GM21390 (cell line): ENCODE measurements around the gene TECPR2.
"Not testable (repeated sequence)": the region's sequence is repeated elsewhere in the genome, so short reads cannot be mapped to it uniquely, and the experiment has no call there.

Experiments used
- ATAC-seq: cut with Tn5 transposase; IDR thresholded peaks from one replicate; pipeline ENCODE4 v1.9.1; 2021; ENCODE audit not compliant: unreplicated experiment

The TECPR2 gene, protein sequence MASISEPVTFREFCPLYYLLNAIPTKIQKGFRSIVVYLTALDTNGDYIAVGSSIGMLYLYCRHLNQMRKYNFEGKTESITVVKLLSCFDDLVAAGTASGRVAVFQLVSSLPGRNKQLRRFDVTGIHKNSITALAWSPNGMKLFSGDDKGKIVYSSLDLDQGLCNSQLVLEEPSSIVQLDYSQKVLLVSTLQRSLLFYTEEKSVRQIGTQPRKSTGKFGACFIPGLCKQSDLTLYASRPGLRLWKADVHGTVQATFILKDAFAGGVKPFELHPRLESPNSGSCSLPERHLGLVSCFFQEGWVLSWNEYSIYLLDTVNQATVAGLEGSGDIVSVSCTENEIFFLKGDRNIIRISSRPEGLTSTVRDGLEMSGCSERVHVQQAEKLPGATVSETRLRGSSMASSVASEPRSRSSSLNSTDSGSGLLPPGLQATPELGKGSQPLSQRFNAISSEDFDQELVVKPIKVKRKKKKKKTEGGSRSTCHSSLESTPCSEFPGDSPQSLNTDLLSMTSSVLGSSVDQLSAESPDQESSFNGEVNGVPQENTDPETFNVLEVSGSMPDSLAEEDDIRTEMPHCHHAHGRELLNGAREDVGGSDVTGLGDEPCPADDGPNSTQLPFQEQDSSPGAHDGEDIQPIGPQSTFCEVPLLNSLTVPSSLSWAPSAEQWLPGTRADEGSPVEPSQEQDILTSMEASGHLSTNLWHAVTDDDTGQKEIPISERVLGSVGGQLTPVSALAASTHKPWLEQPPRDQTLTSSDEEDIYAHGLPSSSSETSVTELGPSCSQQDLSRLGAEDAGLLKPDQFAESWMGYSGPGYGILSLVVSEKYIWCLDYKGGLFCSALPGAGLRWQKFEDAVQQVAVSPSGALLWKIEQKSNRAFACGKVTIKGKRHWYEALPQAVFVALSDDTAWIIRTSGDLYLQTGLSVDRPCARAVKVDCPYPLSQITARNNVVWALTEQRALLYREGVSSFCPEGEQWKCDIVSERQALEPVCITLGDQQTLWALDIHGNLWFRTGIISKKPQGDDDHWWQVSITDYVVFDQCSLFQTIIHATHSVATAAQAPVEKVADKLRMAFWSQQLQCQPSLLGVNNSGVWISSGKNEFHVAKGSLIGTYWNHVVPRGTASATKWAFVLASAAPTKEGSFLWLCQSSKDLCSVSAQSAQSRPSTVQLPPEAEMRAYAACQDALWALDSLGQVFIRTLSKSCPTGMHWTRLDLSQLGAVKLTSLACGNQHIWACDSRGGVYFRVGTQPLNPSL (N-terminal part only)

DNA sequence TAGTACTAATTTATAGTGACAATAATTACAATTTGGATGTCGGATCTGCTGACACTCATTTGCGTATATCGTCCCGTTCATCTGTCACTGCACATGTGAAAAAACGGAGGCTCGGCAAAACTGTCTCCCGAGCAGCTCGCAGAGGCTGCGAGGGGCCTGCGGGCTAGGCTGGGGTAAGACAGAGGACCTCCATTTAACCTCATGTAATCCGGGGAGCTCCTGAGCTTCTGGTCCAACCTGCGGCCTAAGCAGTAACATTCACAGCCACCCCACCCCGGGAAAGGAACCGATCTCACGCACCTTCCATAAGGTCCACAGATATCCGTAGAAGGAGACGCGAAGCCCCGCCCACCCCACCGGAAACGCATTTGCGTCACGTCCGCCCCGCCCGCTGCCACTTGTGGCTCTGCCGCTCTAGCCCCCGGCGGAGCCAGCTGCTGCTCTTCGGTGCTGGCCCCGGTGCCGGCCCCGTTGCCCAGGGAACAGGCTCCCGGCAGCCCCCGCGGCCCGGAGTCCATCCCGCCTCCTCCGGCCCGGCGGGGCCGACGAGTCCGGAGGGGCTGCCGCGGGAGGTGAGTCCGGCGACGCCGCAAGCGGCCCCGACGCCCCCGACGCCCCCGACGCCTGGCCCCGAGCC is at the start of gene TECPR2, which contains the start of gene CINP:
Gene TECPR2, plus strand, starts transcription at position 397 of the 637 bp plus-strand sequence. CDS start 13,781 bp downstream, outside the sequence.
Gene CINP, minus strand, starts transcription at position 346 of the 637 bp plus-strand sequence. Its CDS starts 39 bp downstream, at position 307.
- ATAC-seq = peak; percentile 90

DNA sequence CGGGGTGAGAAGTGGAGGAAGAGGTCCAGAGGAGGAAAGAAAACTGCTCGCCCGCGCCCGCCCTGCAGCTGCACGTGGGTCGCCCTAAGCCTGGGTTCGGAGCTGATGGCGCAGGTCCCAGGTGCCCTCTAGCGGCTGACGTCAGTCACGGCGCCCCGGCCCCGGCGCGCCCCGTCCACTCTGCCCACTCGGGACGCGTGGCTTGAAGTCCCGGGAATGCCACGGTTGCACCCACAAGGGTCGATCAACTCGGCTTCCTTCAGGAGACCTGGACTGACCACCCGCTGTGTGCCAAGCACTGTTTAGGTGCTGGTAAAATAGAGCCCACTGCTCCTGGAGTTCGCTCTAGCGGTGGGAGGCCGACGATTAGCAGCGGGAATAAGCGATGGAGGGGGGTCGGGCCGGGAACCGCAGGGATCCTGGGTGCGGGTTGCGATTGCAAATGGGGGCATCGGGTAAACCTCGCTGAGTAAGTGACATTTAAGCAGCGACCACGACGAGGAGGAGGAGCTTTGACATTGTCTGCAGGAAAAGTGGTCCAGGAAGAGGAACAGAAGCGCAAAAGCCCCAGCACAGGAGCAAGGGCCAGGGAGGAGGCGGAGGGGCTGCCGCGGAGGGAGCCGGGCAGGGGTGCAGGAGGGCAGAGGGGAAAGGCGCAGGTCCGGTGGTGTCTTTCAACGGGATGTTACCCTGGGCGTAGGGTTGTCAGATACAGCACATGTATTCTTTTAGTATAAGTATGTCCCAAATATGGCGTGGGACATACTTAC is 48.3 kb upstream of the TECPR2 start:
- peak; percentile 57 for ATAC-seq

DNA sequence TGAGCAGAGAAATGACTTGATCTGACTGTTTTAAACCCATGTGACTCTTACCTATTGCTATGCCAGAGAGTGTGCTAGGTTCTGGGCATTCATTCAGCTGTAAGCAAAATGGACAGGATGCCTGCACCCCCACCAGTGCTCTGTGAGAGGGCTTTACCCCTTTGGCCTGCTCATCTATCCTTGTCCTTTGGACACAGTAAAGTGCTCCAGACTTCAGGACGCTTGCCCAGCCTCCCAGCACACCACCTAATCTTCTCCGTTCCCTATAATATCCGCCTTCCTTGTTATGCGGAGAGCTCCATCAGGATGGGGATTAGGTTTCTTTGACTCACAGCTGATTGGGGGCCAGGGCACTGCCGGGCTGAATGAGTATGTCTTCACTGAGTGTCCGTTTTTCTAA is 47.6 kb upstream of the TECPR2 start:
- ATAC-seq = no peak

DNA sequence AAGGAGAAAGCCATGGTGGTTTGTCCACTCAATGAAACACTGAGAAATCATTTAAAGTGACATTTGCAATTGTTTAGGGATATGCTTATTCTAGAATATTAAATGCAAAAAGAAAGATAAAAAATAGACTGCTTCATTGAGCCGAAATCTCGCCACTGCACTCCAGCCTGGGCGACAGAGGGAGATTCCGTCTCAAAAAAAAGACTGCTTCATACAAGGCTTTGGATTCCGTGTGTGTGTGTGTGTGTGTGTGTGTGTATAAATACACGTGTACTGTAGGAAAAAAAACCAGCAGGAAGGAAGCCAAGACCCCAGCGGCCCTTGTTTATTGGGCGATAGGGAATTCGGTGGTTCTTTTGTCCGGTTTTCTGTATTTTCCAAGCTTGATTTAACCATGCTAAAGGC is 46.4 kb upstream of the TECPR2 start:
- no peak for ATAC-seq

DNA sequence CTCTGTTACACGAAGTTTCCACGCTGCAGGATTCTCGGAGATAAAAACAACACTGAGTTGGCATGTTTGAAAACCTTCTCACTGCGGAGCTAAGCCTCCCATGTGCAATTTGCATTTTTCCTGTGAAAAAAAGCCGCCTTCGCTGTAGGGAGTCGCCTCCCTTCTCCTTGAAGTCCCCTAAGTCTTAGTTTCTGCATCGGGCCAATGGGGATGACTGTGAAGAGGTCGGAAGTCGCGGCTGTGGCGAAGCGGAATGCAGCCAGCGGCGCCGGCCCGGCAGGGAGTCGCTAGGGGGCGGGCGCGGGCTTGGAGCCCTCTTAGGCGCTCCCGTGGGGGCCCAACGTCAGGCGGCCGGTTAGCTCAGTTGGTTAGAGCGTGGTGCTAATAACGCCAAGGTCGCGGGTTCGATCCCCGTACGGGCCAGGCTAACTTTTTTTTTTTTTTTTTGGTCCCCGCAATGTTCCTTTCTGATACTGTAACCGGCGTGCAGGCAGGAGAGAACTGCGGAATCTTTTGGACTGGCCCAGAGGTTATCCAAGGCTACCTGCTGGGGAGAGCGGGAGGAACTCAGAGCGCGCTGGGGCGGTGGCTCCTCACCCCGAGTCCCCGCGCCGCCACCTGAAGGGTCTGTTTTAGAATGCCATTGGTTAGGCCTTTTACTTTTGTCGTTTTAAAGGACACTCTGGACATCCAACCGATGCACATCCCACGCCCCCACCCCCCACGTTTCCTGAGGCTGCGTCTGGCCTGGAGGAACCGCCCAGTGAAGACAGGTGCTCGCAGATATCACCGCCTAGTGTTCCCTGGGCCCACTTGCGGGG is 45.8 kb upstream of the TECPR2 start:
- ATAC-seq = peak; percentile 55

DNA sequence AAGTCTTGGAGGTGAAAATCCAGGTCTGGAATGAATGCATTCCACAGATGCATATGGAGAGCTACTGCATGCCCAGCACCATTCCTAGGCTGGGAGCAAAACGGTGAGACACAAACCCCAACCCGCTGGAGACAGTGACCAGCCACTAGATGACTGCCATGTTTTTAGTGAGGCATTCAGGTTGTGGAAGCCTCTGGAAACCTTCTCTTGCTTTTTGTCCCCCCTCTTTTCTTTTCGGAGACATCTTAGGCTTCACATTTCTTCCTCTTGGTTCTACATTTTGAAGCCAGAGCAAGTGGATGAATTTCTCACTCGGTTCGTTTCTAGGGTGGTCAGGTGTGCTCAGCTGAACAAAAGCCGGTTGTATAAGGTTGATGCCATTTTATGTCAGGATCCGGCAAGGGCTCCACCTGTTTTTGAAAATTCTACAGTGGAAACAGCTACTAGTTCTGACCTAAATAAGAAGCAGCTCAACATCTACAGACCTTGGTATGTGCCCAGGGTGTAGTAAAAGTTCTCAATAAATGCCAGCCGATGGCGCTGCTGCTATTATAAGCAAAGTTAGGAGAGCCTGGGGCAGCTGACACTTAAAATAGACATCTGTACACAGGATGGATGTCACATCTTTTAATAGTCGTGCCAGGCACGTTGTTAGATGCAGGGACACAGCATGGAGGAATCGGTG is 45.0 kb upstream of the TECPR2 start:
- no peak for ATAC-seq

DNA sequence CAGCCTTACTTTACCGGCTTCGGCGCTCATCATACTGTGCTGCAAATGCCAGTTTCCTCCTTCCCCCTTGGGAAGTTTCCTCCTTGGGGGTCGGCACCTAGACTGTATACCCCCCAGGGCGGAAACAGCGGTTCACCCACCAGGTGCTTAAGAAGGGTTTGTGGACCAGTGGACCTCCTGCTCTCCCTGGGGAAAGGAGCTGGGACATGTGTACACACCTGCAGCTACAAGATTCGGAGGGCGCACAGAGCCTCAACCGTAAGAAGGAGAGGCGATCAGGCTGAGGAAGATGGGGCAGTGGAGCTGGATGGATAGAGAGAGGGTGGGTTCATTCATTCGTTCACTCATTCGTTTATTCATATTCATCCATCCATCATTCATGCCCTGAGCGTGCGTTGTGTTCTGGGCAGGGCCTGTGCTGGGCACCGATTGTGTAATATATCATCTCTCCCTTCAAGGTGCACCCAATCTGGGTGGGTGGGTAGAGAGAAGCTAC is 43.9 kb upstream of the TECPR2 start:
- ATAC-seq = no peak

DNA sequence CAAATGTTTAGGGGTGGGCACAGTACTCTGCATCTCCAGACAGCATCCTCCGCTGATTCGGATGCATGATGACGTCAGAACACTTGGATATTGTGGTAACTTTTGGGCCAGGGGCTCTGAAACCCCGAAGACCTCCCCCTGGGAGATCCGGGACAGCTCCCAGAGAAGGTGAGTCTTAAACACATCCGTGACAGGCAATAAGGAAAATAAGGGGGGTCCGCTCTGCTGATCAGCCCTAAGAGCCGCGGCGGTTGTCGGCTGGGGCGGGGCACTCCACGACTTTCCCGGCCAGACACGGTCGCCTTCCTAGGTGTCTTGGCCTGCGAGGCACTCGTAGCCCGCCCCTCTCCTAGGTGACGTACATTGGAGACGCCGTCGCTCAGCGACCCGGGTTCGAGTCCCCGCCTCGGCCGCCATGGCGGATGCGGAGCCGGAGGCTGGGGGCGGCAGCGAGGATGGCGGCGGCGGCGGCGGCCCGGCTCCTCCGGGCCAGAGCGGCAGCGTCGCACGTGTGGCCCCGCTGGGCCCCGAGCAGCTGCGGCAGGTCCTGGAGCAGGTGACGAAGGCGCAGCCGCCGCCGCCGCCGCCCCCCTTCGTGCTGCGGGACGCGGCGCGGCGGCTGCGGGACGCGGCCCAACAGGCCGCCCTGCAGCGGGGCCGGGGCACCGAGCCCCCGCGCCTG is 43.2 kb upstream of the TECPR2 start, which contains the start of gene ZNF839:
Gene ZNF839, plus strand, starts transcription at position 396 of the 682 bp plus-strand sequence. Its CDS starts 20 bp downstream, at position 416.
- peak; percentile 58 for ATAC-seq

DNA sequence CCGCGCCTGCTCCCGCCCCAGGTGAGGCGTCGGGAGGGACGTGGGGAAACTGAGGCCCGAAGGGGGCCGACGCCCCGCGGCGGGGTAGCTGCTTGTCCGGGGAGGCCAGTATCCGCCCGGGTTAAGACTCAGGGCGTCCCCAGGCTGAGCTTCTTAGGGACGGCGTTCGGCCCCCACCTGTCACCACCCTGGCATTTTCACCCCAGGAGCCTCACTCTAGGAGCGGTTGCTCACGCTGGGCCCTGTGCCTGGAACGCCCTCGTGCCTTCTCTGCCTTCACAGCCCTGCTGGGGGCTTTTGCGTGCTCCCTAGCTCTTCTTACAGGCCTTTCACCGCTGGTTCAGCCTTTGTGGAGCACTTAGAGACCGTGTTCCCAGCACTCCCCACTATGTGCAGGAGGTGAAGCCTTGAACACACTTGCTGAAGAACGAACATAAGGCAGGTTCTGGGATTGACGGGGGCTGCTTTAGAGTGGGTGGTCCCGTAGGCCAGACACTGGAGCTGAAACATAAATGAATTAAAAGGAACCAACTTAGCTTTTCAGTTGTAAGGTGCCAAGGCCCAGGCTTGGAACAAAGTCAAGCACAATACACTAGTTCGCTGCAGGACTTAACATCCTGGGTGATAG is 42.6 kb upstream of the TECPR2 start:
- peak; percentile 23 for ATAC-seq

DNA sequence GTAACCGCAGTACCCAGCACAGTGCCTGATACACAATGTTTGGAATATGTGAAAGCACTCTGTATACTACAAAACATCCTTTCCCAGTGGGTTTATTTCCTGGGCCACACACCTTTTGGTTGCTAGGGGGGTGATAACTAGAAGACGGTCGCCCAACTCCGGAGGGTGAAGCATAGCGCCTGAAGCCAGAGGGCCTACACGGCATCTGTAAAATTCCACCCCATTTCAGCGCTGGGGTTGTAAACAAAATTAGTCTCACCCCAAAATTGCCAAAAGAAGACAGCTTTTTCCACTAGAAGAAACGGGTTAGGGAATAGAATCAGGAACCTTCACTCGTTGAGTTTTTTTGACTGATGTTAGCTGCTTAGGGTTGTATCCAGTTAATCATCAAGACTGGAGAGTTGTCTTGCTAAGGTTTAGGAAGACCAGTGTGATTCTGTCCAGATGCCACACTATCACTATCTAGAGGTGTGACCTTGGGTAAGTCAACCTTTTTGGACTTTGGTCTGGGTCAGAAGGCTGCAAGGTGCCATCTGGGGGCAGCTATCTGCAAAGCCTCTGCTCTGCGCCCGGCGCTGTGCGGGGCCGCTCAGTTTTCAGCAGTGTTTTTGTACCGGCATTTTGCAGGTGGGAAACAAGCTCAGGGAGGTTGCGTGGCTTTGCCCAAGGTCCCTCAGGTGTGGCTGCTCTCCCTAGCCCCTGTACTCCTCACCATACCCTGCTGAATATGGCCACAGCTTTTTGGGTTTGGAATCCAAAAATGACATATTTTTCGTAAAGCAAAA is 41.9 kb upstream of the TECPR2 start:
- ATAC-seq = no peak

DNA sequence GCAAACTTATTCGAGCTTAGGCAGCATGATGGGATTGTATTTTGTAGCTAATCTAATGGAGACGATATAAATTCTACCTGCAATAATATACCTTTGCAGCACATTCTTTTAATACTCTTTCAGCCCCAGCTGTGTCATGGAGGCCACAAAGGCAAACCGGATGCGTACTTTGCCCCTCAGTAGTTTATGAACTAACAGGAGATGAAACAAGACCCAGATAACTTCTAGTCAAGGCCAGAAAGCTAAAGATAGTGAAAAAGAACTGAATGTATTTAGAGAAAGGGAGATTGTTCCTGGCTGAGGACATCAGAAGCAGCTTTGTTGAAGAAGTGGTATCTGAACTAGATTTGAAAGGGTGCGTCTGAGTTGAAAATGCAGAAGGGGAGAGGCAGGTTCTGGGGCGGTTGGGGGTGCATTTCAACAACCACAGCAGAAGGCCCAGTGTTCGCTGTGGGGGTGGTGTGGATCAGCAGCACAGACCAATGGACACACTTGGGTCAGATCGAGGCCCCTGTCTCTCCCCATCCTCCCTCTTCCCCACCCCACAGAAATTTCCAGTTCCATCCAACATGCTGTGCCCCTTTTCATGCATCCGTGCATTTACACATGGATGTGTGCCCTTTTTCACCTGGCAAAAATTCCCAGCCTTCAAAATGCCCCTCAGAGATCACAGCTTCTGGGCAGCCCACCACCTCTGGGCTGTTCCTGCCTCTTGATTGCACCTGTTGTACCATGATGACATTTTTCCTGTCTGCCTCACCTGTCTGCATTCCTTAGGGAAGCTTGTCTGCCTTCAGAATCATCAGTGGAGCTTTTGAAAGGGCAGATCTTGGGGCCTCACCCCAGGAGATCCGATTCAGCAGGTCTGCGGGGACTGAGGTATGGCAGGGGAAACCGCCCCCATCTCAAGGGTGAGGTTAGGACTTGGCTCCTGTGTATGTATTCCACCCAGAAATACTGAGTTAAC is 41.0 kb upstream of the TECPR2 start:
- no peak for ATAC-seq

DNA sequence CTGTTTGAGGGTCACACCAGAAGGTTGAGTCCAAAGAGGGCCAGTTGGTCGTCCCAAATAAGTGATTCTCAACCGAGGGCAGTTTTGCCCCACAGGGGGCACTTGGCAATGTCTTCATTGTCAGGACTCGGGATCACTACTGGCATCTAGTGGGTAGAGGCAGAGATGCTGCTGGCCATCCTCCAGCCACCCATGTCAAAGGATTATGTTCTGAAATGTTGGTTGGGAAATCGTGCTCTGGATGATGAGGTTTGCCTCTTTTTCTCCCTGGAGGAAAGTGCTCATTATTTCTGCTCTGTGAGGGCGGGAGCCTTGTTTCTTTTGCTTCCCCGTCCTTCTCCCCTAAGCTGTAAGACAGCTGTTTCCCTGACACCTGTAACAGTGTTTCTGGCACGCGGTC is 39.6 kb upstream of the TECPR2 start:
- ATAC-seq = no peak

DNA sequence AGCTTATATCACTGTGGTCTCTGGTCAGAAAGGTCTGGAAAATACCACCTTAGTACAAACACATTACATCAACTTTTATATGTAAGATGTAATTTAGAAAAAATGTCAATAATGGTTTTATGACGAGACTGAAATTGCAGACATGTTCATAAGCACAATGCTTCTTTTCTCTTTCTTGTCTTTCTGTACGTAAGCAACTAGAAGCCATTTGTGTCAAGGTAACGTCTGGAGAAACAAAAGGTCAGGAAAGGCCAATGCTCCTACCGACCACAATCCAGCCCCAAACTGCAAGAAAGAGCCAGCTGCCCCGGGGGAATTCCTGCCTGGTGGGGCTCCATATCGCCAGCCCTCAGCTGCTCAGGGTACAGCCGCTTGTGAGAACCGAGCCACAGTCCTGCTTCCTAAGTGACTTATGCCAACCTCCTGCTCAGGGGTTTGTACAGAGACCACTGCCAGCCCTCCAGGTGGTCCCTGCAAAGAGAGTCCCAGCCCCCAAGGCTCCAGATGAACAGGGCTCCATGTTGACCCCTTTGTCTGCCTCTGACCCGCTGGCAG is 36.9 kb upstream of the TECPR2 start:
- ATAC-seq = no peak

DNA sequence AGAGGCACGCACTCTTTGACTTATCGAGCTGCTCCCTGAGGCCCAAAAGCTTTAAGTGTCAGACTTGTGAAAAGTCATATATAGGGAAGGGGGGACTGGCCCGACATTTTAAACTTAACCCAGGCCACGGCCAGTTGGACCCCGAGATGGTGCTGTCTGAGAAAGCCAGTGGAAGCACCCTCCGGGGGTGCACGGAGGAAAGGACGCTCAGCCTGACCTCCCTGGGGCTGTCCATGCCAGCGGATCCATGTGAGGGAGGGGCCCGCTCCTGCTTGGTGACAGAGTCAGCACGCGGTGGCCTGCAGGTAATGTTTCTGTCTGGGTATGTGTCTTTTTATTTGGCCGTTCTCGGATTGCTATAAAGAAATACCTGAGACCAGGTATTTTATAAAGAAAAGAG is 36.2 kb upstream of the TECPR2 start:
- no peak for ATAC-seq

DNA sequence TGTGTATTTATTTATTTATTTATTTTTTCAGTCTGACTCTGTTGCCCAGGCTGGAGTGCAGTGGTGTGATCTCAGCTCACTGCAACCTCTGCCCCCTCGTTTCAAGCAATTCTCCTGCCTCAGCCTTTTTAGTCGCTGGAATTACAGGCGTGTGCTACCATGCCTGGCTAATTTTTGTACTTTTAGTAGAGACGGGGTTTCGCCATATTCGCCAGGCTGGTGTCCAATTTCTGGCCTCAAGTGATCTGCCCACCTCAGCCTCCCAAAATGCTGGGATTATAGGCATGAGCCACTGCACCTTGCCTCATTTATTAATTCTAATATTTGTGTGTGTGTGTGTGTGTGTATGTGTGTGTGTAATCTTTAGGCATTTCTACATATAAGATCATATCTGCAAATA is 33.4 kb upstream of the TECPR2 start:
- ATAC-seq = not testable (repeated sequence)
